HCT116 (cell line): ENCODE measurements around the gene RBCK1. TPM values are rescaled to one million over a fixed set of nuclear protein-coding genes. Genes with fewer than 3 reads are reported as not detected.

Experiments
- ATAC-seq: fragments of 200-7000 bp; cut with Tn5 transposase; 2 replicates; pipeline ENCODE4 v1.9.1; 2020; ENCODE audit warnings: mild to moderate bottlenecking, moderate library complexity
- BruUV-seq: library from RNA; stranded (reverse); fragments of 400-500 nt; replicated peaks from 2 replicates; lab custom pipeline; 2021; lab: Mats Ljungman, UMichigan
- CTCF ChIA-PET: fragments of 300-600 bp; sonication (Branson Sonifier 250); formaldehyde crosslinking; loops from one replicate; lab custom pipeline; 2021; ENCODE audit warnings: antibody characterized with exemption; lab: Charles Lee
- POLR2A ChIA-PET: fragments of 300-600, 350-600 bp; sonication (Branson Sonifier 250); formaldehyde crosslinking; loops from one replicate; lab custom pipeline; 2021; ENCODE audit warnings: antibody characterized with exemption; lab: Charles Lee
- RAD21 ChIA-PET, 2 experiments: fragments of 300-600 bp; sonication (Branson Sonifier 250); formaldehyde crosslinking; loops; one replicate each; lab custom pipeline; 2023; ENCODE audit warnings: low total read pairs in 2 of 2; ENCODE audit not compliant: uncharacterized antibody in 2 of 2, unreplicated experiment in 2 of 2, low non-redundant PET in 1 of 2; lab: Charles Lee
- DNase-seq: peaks from one replicate; pipeline ENCODE4 v3.0.0-alpha.2; 2010; ENCODE audit warnings: low read depth, low spot score
- H2AFZ ChIP-seq: fragments of 200-600 bp; shearing (Covaris generic), sonication (generic); 2 replicates; pipeline ENCODE4 v1.6.1; 2017; ENCODE audit warnings: low read depth, mixed run types, mixed read lengths, antibody characterized with exemption, low read length; ENCODE audit not compliant: poor library complexity, severe bottlenecking
- H3K27ac ChIP-seq: 2 replicates; pipeline ENCODE4 v1.5.1; 2012; ENCODE audit warnings: low read depth, low read length
- H3K27me3 ChIP-seq: fragments of 200-600 bp; sonication (generic); 2 replicates; pipeline ENCODE4 v1.6.1; 2016; ENCODE audit warnings: mixed run types, low read length, mixed read lengths; ENCODE audit not compliant: insufficient read depth
- H3K36me3 ChIP-seq, 2 experiments: fragments of 200-500 bp in 1 of 2; fragments of 200-600 bp in 1 of 2; sonication (Bioruptor generic) in 1 of 2; sonication (generic) in 1 of 2; 2 replicates each; pipeline versions ENCODE4 v1.5.1 to v1.6.1; 2014 to 2016; ENCODE audit warnings: low read length in 2 of 2, inconsistent platforms in 1 of 2, mixed read lengths in 1 of 2, mixed run types in 1 of 2; ENCODE audit not compliant: insufficient read depth in 2 of 2, control insufficient read depth in 1 of 2
- H3K4me1 ChIP-seq, 2 experiments: fragments of 200-600 bp in 1 of 2; sonication (generic) in 1 of 2; 2 replicates each; pipeline versions ENCODE4 v1.5.1 to v1.6.1; 2012 to 2017; ENCODE audit warnings: low read length in 2 of 2, inconsistent platforms in 1 of 2, mild to moderate bottlenecking in 1 of 2, mixed read lengths in 1 of 2, mixed run types in 1 of 2, moderate library complexity in 1 of 2; ENCODE audit not compliant: insufficient read depth in 2 of 2, control insufficient read depth in 1 of 2
- H3K4me2 ChIP-seq: fragments of 200-600 bp; sonication (generic); 2 replicates; pipeline ENCODE4 v1.6.1; 2017; ENCODE audit warnings: mixed run types, low read length, mixed read lengths
- H3K4me3 ChIP-seq, 2 experiments: fragments of 200-600 bp in 1 of 2; sonication (generic) in 1 of 2; replicated peaks in 1 of 2; 2 replicates each; pipeline ENCODE4 v1.5.1; 2011 to 2016; ENCODE audit warnings: low read length in 2 of 2, control low read depth in 1 of 2, low read depth in 1 of 2, mild to moderate bottlenecking in 1 of 2, mixed read lengths in 1 of 2, mixed run types in 1 of 2
- H3K79me2 ChIP-seq: fragments of 200-600 bp; sonication (generic); 2 replicates; pipeline ENCODE4 v1.6.1; 2017; ENCODE audit warnings: mild to moderate bottlenecking, mixed run types, low read length, moderate library complexity, mixed read lengths; ENCODE audit not compliant: insufficient read depth
- H3K9ac ChIP-seq: fragments of 200-600 bp; sonication (generic); 2 replicates; pipeline ENCODE4 v1.6.1; 2016; ENCODE audit warnings: low read length, mixed read lengths
- H3K9me2 ChIP-seq: fragments of 200-600 bp; sonication (generic), shearing (Covaris generic); 2 replicates; pipeline ENCODE4 v1.6.1; 2017; ENCODE audit warnings: mixed run types, mild to moderate bottlenecking, moderate library complexity; ENCODE audit not compliant: insufficient read depth
- H3K9me3 ChIP-seq, 2 experiments: fragments of 200-500 bp in 1 of 2; fragments of 200-600 bp in 1 of 2; sonication (Bioruptor generic) in 1 of 2; sonication (generic) in 1 of 2; 2 replicates each; pipeline ENCODE4 v1.6.1; 2014 to 2017; ENCODE audit warnings: low read length in 2 of 2, mixed read lengths in 2 of 2, inconsistent platforms in 1 of 2, low read depth in 1 of 2, mild to moderate bottlenecking in 1 of 2, mixed run types in 1 of 2, moderate library complexity in 1 of 2; ENCODE audit not compliant: control insufficient read depth in 1 of 2, insufficient read depth in 1 of 2
- H4K20me1 ChIP-seq: fragments of 200-600 bp; sonication (generic), shearing (Covaris generic); 2 replicates; pipeline ENCODE4 v1.6.1; 2017; ENCODE audit warnings: mixed run types, mild to moderate bottlenecking, moderate library complexity; ENCODE audit not compliant: insufficient read depth
- ATF3 ChIP-seq: IDR thresholded peaks from 2 replicates; pipeline ENCODE4 v1.6.1; 2012
- CBX3 ChIP-seq: IDR thresholded peaks from 2 replicates; pipeline ENCODE4 v1.6.1; 2012; ENCODE audit warnings: low read depth
- ELF1 ChIP-seq: IDR thresholded peaks from 2 replicates; pipeline ENCODE4 v1.6.1; 2012; ENCODE audit warnings: low read depth, borderline replicate concordance
- EZH2 ChIP-seq: fragments of 200-600 bp; sonication (generic); IDR thresholded peaks from 2 replicates; pipeline ENCODE4 v1.6.1; 2017; ENCODE audit warnings: antibody characterized with exemption, mixed run types
- EZH2phosphoT487 ChIP-seq: fragments of 200-600 bp; IDR thresholded peaks from 2 replicates; pipeline ENCODE4 v1.6.1; 2018; ENCODE audit warnings: antibody characterized with exemption, borderline replicate concordance
- FOSL1 ChIP-seq: IDR thresholded peaks from 2 replicates; pipeline ENCODE4 v1.6.1; 2012; ENCODE audit warnings: low read depth
- JUND ChIP-seq: IDR thresholded peaks from 2 replicates; pipeline ENCODE4 v1.6.1; 2012
- RAD21 ChIP-seq: IDR thresholded peaks from 2 replicates; pipeline ENCODE4 v1.6.1; 2012; ENCODE audit warnings: low read depth, mild to moderate bottlenecking
- SIN3A ChIP-seq: IDR thresholded peaks from 2 replicates; pipeline ENCODE4 v1.6.1; 2012; ENCODE audit warnings: low read depth
- SP1 ChIP-seq: IDR thresholded peaks from 2 replicates; pipeline ENCODE4 v1.6.1; 2012; ENCODE audit warnings: low read depth
- SRF ChIP-seq: IDR thresholded peaks from 2 replicates; pipeline ENCODE4 v1.6.1; 2012; ENCODE audit warnings: low read depth
- TCF7L2 ChIP-seq: IDR thresholded peaks from 2 replicates; pipeline ENCODE4 v1.7.0; 2011; ENCODE audit warnings: borderline replicate concordance, inconsistent platforms; ENCODE audit not compliant: insufficient read depth, insufficient read length; ENCODE audit errors: extremely low read depth
- YY1 ChIP-seq: IDR thresholded peaks from 2 replicates; pipeline ENCODE4 v1.6.1; 2011; ENCODE audit warnings: low read length, low read depth, moderate library complexity, mild to moderate bottlenecking; ENCODE audit not compliant: insufficient replicate concordance; ENCODE audit errors: extremely low read depth
- ZBTB33 ChIP-seq: IDR thresholded peaks from 2 replicates; pipeline ENCODE4 v1.6.1; 2011; ENCODE audit warnings: mild to moderate bottlenecking, low read length, moderate library complexity; ENCODE audit not compliant: insufficient replicate concordance; ENCODE audit errors: extremely low read depth
- ZFX ChIP-seq: fragments of 450-650 bp; IDR thresholded peaks from 2 replicates; pipeline ENCODE4 v1.6.1; 2017
- ZNF274 ChIP-seq: fragments of 200-500 bp; sonication (Bioruptor generic); IDR thresholded peaks from 2 replicates; pipeline ENCODE4 v1.6.1; 2014; ENCODE audit warnings: mild to moderate bottlenecking, low read depth, low read length, inconsistent platforms
- intact Hi-C: fragments of 100-400 bp; cut with micrococcal nuclease; formaldehyde crosslinking; loops from 2 replicates; pipeline ENCODE4 v1.10.0; 2022
- total RNA-seq: library from RNA; stranded (reverse); gene quantifications from one replicate; pipeline ENCODE4 v1.2.1, GENCODE V29; 2021; ENCODE audit not compliant: unreplicated experiment
- TF ChIP-seq, protein P1 (sequence below): IDR thresholded peaks from 2 replicates; pipeline ENCODE4 v1.6.1; 2012

RBCK1 gene
- total RNA-seq, 1 experiment from 2014 or later: 180 TPM

GRCh38 chr20:375265-375889 is 32.7 kb upstream of the RBCK1 start:
- H3K27me3 ChIP-seq: no peaks in the 10 kb centered on the region
- H3K27ac ChIP-seq: no peak overlapping the region
- no peak overlapping the region for H3K9ac ChIP-seq
- no peak overlapping the region for H3K4me2 ChIP-seq
- RAD21 ChIA-PET: interaction anchor here in 1 of 2 experiments (0.6 kb wide), 1 partner anchor 13 kb away, joined by 5 read pairs; no protein-coding TSS in a partner anchor
- no peak overlapping the region for H2AFZ ChIP-seq
- TF ChIP-seq CBX3 (no peak), ELF1 (no peak), RAD21 (no peak), SIN3A (no peak), ZFX (no peak), YY1 (no peak), FOSL1 (no peak), ATF3 (no peak)
- TF ChIP-seq, protein P1, sequence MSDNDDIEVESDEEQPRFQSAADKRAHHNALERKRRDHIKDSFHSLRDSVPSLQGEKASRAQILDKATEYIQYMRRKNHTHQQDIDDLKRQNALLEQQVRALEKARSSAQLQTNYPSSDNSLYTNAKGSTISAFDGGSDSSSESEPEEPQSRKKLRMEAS: no peak
- H3K79me2 ChIP-seq: no peaks in the 10 kb centered on the region
- peaks cover 58 to 65% of the 10 kb centered on the region in 2 experiments for H3K4me1 ChIP-seq
- H3K36me3 ChIP-seq: no peaks in the 10 kb centered on the region
- ATAC-seq (no peak), DNase-seq (no peak)
- H3K9me3 ChIP-seq: no peaks in the 10 kb centered on the region
- no peak overlapping the region for H3K4me3 ChIP-seq
- CTCF ChIA-PET: no interaction called here
- intact Hi-C loops: no loop called here
- no peaks in the 10 kb centered on the region for H4K20me1 ChIP-seq
- no peaks in the 10 kb centered on the region for H3K9me2 ChIP-seq
- BruUV-seq: no TSS peak
- POLR2A ChIA-PET: interaction anchor here (0.7 to 29.0 kb wide), 4 partner anchors 11 to 51 kb away, joined by 3 to 779 read pairs (median 321); partner anchors contain the start of gene RBCK1

- CTCF ChIA-PET: no interaction called here
- intact Hi-C loops: no loop called here
Measured at GRCh38 chr20:376089-376488, 32.0 kb upstream of the RBCK1 start.

More at GRCh38 chr20:376089-376488, 32.0 kb upstream of the RBCK1 start:
- no peak overlapping the region for H3K4me3 ChIP-seq
- BruUV-seq: no TSS peak
- H3K4me1 ChIP-seq: peaks cover 51 to 58% of the 10 kb centered on the region in 2 experiments
- no peak overlapping the region for H3K4me2 ChIP-seq
- H3K79me2 ChIP-seq: no peaks in the 10 kb centered on the region; the same call in 1 of the 2 replicates
- no peak for ATAC-seq
- H3K9me3 ChIP-seq: no peaks in the 10 kb centered on the region
- no peak overlapping the region for H2AFZ ChIP-seq
- H3K27ac ChIP-seq: no peak overlapping the region
- TF ChIP-seq SIN3A (no peak), TCF7L2 (no peak), EZH2phosphoT487 (no peak), SP1 (no peak), ZNF274 (no peak), ZBTB33 (no peak), JUND (no peak), ZFX (no peak), SRF (no peak), ELF1 (no peak), EZH2 (no peak)
- TF ChIP-seq, protein P1: no peak
- H3K36me3 ChIP-seq: no peaks in the 10 kb centered on the region
- no peaks in the 10 kb centered on the region for H3K9me2 ChIP-seq
- no peak for DNase-seq
- H3K9ac ChIP-seq: no peak overlapping the region
- ChIA-PET RAD21 (no interaction called here), POLR2A (interaction anchor here (19.7 to 29.0 kb wide), 2 partner anchors 12 to 23 kb away, joined by 639 to 779 read pairs; partner anchors contain the start of gene RBCK1)
- no peaks in the 10 kb centered on the region for H3K27me3 ChIP-seq
- H4K20me1 ChIP-seq: no peaks in the 10 kb centered on the region
